NCI-H1417 (cell line): ENCODE results near the gene MYOM3.

Source experiments
- DNase-seq, 3 experiments: peaks; one replicate each; lab custom pipeline; 2025; lab: John Stamatoyannopoulos, UW

The MYOM3 gene

GRCh38 chr1:24138476-24139221, 26.7 kb upstream of the MYOM3 start:
- DNase-seq = no peak

- DNase-seq = peak in 1 of 3 experiments; percentile 24
Measured at GRCh38 chr1:24136956-24137539, 25.1 kb upstream of the MYOM3 start.

GRCh38 chr1:24134376-24134775, 22.4 kb upstream of the MYOM3 start:
- no peak for DNase-seq

- DNase-seq = no peak
Measured at GRCh38 chr1:24133819-24134218, 21.9 kb upstream of the MYOM3 start.

GRCh38 chr1:24130385-24130784, 18.4 kb upstream of the MYOM3 start:
- no peak for DNase-seq

GRCh38 chr1:24127801-24128363, 15.9 kb upstream of the MYOM3 start:
- no peak for DNase-seq

- DNase-seq = no peak
Measured at GRCh38 chr1:24127134-24127800, 15.3 kb upstream of the MYOM3 start.

- no peak for DNase-seq
Measured at GRCh38 chr1:24126672-24127023, 14.7 kb upstream of the MYOM3 start.

- DNase-seq = no peak
Measured at GRCh38 chr1:24126018-24126671, 14.2 kb upstream of the MYOM3 start.

- DNase-seq = no peak
Measured at GRCh38 chr1:24125456-24125855, 13.5 kb upstream of the MYOM3 start.

- no peak for DNase-seq
Measured at GRCh38 chr1:24124980-24125379, 13.0 kb upstream of the MYOM3 start.

GRCh38 chr1:24123611-24124010, 11.7 kb upstream of the MYOM3 start:
- DNase-seq = no peak

GRCh38 chr1:24122776-24123175, 10.8 kb upstream of the MYOM3 start:
- no peak for DNase-seq

- no peak for DNase-seq
Measured at GRCh38 chr1:24121406-24121805, 9.5 kb upstream of the MYOM3 start.

- DNase-seq = no peak
Measured at GRCh38 chr1:24120965-24121364, 9.0 kb upstream of the MYOM3 start.

- DNase-seq = no peak
Measured at GRCh38 chr1:24119859-24120756, 8.2 kb upstream of the MYOM3 start.

- no peak for DNase-seq
Measured at GRCh38 chr1:24119489-24119858, 7.5 kb upstream of the MYOM3 start.

- DNase-seq = no peak
Measured at GRCh38 chr1:24118410-24119242, 6.7 kb upstream of the MYOM3 start.

GRCh38 chr1:24117722-24118409, 5.9 kb upstream of the MYOM3 start:
- DNase-seq = no peak

GRCh38 chr1:24117132-24117531, 5.2 kb upstream of the MYOM3 start:
- no peak for DNase-seq
